HL-60 (cell line): ENCODE measurements around the gene RANBP9.

Source experiments
- DNase-seq, 2 experiments: peaks; one replicate each; pipeline ENCODE4 v3.0.0-alpha.2; 2010 to 2020; ENCODE audit warnings: low read depth in 1 of 2, low spot score in 1 of 2
- H3K27ac ChIP-seq: fragments of 250-450 bp; sonication (Bioruptor Pico); replicated peaks from 2 replicates; pipeline ENCODE4 v1.5.1; 2020; ENCODE audit warnings: mild to moderate bottlenecking, moderate library complexity
- H3K27me3 ChIP-seq: fragments of 250-450 bp; sonication (Bioruptor Pico); 2 replicates; pipeline ENCODE4 v1.5.1; 2021; ENCODE audit warnings: mild to moderate bottlenecking, moderate library complexity; ENCODE audit not compliant: insufficient read depth, poor library complexity, severe bottlenecking
- H3K4me3 ChIP-seq: replicated peaks from 2 replicates; pipeline ENCODE4 v1.5.1; 2011; ENCODE audit warnings: mild to moderate bottlenecking, control low read depth, low read length; ENCODE audit not compliant: insufficient read depth
- CTCF ChIP-seq: IDR thresholded peaks from one replicate; pipeline ENCODE4 v1.5.1; 2011; ENCODE audit warnings: low read length, control low read depth, inconsistent platforms; ENCODE audit not compliant: insufficient read depth
- GABPA ChIP-seq: IDR thresholded peaks from 2 replicates; pipeline ENCODE4 v1.6.1; 2012; ENCODE audit warnings: low read depth
- POLR2AphosphoS5 ChIP-seq: IDR thresholded peaks from 2 replicates; pipeline ENCODE4 v1.6.1; 2012; ENCODE audit warnings: low read depth
- SPI1 ChIP-seq: IDR thresholded peaks from 2 replicates; pipeline ENCODE4 v1.6.1; 2012; ENCODE audit warnings: low read depth, mild to moderate bottlenecking, borderline replicate concordance
- TF ChIP-seq, protein P1 (sequence below): IDR thresholded peaks from 2 replicates; pipeline ENCODE4 v1.6.1; 2012; ENCODE audit warnings: low read depth; ENCODE audit not compliant: insufficient replicate concordance

RANBP9 gene

GRCh38 chr6:13576017-13576416, 135.6 kb downstream of the RANBP9 start:
- no peak overlapping the region for H3K4me3 ChIP-seq
- TF ChIP-seq, protein P1, sequence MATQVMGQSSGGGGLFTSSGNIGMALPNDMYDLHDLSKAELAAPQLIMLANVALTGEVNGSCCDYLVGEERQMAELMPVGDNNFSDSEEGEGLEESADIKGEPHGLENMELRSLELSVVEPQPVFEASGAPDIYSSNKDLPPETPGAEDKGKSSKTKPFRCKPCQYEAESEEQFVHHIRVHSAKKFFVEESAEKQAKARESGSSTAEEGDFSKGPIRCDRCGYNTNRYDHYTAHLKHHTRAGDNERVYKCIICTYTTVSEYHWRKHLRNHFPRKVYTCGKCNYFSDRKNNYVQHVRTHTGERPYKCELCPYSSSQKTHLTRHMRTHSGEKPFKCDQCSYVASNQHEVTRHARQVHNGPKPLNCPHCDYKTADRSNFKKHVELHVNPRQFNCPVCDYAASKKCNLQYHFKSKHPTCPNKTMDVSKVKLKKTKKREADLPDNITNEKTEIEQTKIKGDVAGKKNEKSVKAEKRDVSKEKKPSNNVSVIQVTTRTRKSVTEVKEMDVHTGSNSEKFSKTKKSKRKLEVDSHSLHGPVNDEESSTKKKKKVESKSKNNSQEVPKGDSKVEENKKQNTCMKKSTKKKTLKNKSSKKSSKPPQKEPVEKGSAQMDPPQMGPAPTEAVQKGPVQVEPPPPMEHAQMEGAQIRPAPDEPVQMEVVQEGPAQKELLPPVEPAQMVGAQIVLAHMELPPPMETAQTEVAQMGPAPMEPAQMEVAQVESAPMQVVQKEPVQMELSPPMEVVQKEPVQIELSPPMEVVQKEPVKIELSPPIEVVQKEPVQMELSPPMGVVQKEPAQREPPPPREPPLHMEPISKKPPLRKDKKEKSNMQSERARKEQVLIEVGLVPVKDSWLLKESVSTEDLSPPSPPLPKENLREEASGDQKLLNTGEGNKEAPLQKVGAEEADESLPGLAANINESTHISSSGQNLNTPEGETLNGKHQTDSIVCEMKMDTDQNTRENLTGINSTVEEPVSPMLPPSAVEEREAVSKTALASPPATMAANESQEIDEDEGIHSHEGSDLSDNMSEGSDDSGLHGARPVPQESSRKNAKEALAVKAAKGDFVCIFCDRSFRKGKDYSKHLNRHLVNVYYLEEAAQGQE = no peak
- TF ChIP-seq GABPA (no peak), SPI1 (no peak), POLR2AphosphoS5 (no peak), CTCF (no peak)
- no peak for DNase-seq
- H3K27ac ChIP-seq = no peak overlapping the region
- H3K27me3 ChIP-seq = no peaks in the 10 kb centered on the region

GRCh38 chr6:13575377-13575775, 136.3 kb downstream of the RANBP9 start:
- no peak for DNase-seq
- no peaks in the 10 kb centered on the region for H3K27me3 ChIP-seq
- peak; percentile 65 for TF ChIP-seq CTCF
- TF ChIP-seq POLR2AphosphoS5 = no peak
- H3K27ac ChIP-seq = peak overlapping the region; percentile 97
- H3K4me3 ChIP-seq = peak overlapping the region; percentile 84

- TF ChIP-seq GABPA (no peak), POLR2AphosphoS5 (peak; percentile 83)
- peak within 1 kb of the TSS; percentile 97 for H3K27ac ChIP-seq
These were observed 136.9 kb downstream of the RANBP9 start, which contains the start of gene SIRT5 for GRCh38 chr6:13574571-13575376. SIRT5 (plus strand) TSS chr6:13574601; CDS start chr6:13584111, 9,510 bp downstream.

DNA sequence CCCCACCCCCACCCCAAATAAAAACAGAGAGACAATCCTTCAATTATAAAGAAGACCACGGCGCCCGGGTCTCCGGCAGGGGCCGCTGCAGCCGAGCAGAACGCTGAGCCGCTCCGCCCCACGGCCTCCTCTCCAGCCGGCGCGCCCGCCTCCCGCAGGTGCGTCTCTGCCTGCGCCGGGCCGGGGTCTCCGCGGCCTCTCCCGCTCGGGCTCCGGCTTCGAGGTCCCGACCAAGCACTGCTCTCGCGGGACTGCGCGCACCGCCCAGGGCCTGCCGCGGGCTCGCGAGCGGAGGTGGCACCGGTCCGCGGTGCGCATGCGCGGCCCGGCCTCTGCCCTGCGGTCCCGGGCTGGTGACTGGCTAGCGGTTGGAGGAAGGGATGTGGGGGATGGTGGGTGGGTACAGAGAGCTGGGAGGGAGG, 137.5 kb downstream of the RANBP9 start:
- Histone ChIP-seq H3K27ac (peak overlapping the region; percentile 97), H3K4me3 (peak overlapping the region; percentile 84), H3K27me3 (no peaks in the 10 kb centered on the region)
- peak; percentile 89 to 90 for DNase-seq
- peak; percentile 4 for TF ChIP-seq CTCF
- TF ChIP-seq, protein P1 = no peak

More at GRCh38 chr6:13574571-13575376, 136.9 kb downstream of the RANBP9 start, which contains the start of gene SIRT5:
- peak; percentile 74 to 86 for DNase-seq
- no peaks in the 10 kb centered on the region for H3K27me3 ChIP-seq
- H3K4me3 ChIP-seq = peak within 1 kb of the TSS; percentile 84
